H1 (cell line): ENCODE measurements around the gene AZGP1. TPM values are rescaled to one million over a fixed set of nuclear protein-coding genes. Genes with fewer than 3 reads are reported as not detected.
A peak's percentile ranks its signal among the peaks of the same experiment; 100 is the strongest.

Experiments
- CTCF ChIA-PET: fragments of 300-600 bp; sonication (Branson Sonifier 250); formaldehyde crosslinking; loops from one replicate; lab custom pipeline; 2021; ENCODE audit not compliant: partially characterized antibody; lab: Charles Lee
- POLR2A ChIA-PET: fragments of 300-600 bp; sonication (Branson Sonifier 250); formaldehyde crosslinking; loops from one replicate; lab custom pipeline; 2021; ENCODE audit warnings: inconsistent platforms; ENCODE audit not compliant: partially characterized antibody; lab: Charles Lee
- DNase-seq, 2 experiments: peaks; one replicate each; pipeline versions ENCODE4 v3.0.0 to v3.0.0-alpha.2; 2010 to 2022; ENCODE audit warnings: low spot score in 2 of 2, low read depth in 1 of 2, mixed read lengths in 1 of 2
- FAIRE-seq: peaks from 2 replicates; lab custom pipeline; 2011; peaks lifted over from hg19 to GRCh38; lab: Jason Lieb, UNC
- H2AFZ ChIP-seq: 2 replicates; pipeline ENCODE4 v1.8.1; 2012; ENCODE audit warnings: low read length, inconsistent platforms
- H2AK5ac ChIP-seq: 2 replicates; pipeline ENCODE4 v1.6.1; 2013; ENCODE audit warnings: low read depth, low read length
- H2BK120ac ChIP-seq: replicated peaks from 2 replicates; pipeline ENCODE3; 2013; ENCODE audit warnings: low read depth, low read length, inconsistent platforms
- H2BK12ac ChIP-seq: 2 replicates; pipeline ENCODE4 v1.6.1; 2013; ENCODE audit warnings: low read depth, low read length
- H2BK15ac ChIP-seq: 2 replicates; pipeline ENCODE4 v1.6.1; 2013; ENCODE audit warnings: low read length
- H2BK20ac ChIP-seq: 2 replicates; pipeline ENCODE4 v1.6.1; 2013; ENCODE audit warnings: low read length
- H2BK5ac ChIP-seq: 2 replicates; pipeline ENCODE4 v1.6.1; 2013; ENCODE audit warnings: low read depth, low read length
- H3K14ac ChIP-seq: 2 replicates; pipeline ENCODE4 v1.6.1; 2013; ENCODE audit warnings: inconsistent platforms; ENCODE audit not compliant: insufficient read length
- H3K18ac ChIP-seq: 2 replicates; pipeline ENCODE4 v1.6.1; 2013; ENCODE audit warnings: low read length; ENCODE audit errors: extremely low read depth
- H3K23ac ChIP-seq: 2 replicates; pipeline ENCODE4 v1.6.1; 2013; ENCODE audit warnings: inconsistent platforms; ENCODE audit not compliant: insufficient read length
- H3K23me2 ChIP-seq: 2 replicates; pipeline ENCODE4 v1.6.1; 2013; ENCODE audit warnings: low read depth, low read length
- H3K27ac ChIP-seq: 2 replicates; pipeline ENCODE4 v1.6.1; 2011; ENCODE audit warnings: low read depth, low read length, inconsistent platforms
- H3K27me3 ChIP-seq, 4 experiments: replicated peaks in 1 of 4; 1 replicate in 1 of 4; 2 replicates in 3 of 4; pipeline versions ENCODE4 v1.6.1 to v1.8.1; 2011 to 2013; ENCODE audit warnings: low read length in 3 of 4, mild to moderate bottlenecking in 3 of 4, inconsistent platforms in 2 of 4, mixed read lengths in 2 of 4, moderate library complexity in 1 of 4; ENCODE audit not compliant: control insufficient read depth in 3 of 4, insufficient read depth in 3 of 4; ENCODE audit errors: extremely low read depth in 1 of 4
- H3K36me3 ChIP-seq, 4 experiments: 2 replicates each; pipeline versions ENCODE4 v1.6.1 to v1.8.1; 2011 to 2013; ENCODE audit warnings: mild to moderate bottlenecking in 4 of 4, low read length in 3 of 4, moderate library complexity in 2 of 4, control low read depth in 1 of 4, inconsistent platforms in 1 of 4; ENCODE audit not compliant: insufficient read depth in 4 of 4, control insufficient read depth in 2 of 4
- H3K4ac ChIP-seq: replicated peaks from 2 replicates; pipeline ENCODE3; 2013; ENCODE audit warnings: low read length, low read depth, mixed read lengths, inconsistent platforms; ENCODE audit not compliant: insufficient read length
- H3K4me1 ChIP-seq, 4 experiments: replicated peaks in 1 of 4; 1 replicate in 1 of 4; 2 replicates in 3 of 4; pipeline versions ENCODE4 v1.6.1 to v1.8.1; 2011 to 2013; ENCODE audit warnings: low read length in 3 of 4, inconsistent platforms in 2 of 4, mixed read lengths in 1 of 4; ENCODE audit not compliant: insufficient read depth in 4 of 4, control insufficient read depth in 3 of 4
- H3K4me2 ChIP-seq, 2 experiments: 2 replicates each; pipeline versions ENCODE4 v1.6.1 to v1.8.1; 2011 to 2013; ENCODE audit warnings: low read depth in 2 of 2, low read length in 2 of 2, control low read depth in 1 of 2, inconsistent platforms in 1 of 2, mild to moderate bottlenecking in 1 of 2; ENCODE audit not compliant: insufficient read depth in 1 of 2
- H3K4me3 ChIP-seq, 4 experiments: fragments of 200-600, 300-600 bp in 1 of 4; sonication (generic), shearing (Covaris generic), sonication (Bioruptor Twin) in 1 of 4; 2 replicates each; pipeline versions ENCODE4 v1.5.1 to v1.8.1; 2011 to 2016; ENCODE audit warnings: low read length in 4 of 4, low read depth in 3 of 4, control low read depth in 2 of 4, inconsistent platforms in 2 of 4, mild to moderate bottlenecking in 2 of 4, mixed read lengths in 1 of 4, moderate library complexity in 1 of 4; ENCODE audit not compliant: insufficient read depth in 2 of 4; ENCODE audit errors: extremely low read depth in 1 of 4
- H3K56ac ChIP-seq: replicated peaks from 2 replicates; pipeline ENCODE3; 2013; ENCODE audit warnings: low read depth, mild to moderate bottlenecking, mixed read lengths, low read length, inconsistent platforms; ENCODE audit not compliant: insufficient read length
- H3K79me1 ChIP-seq: 2 replicates; pipeline ENCODE4 v1.6.1; 2013; ENCODE audit warnings: low read depth, low read length, control low read depth
- H3K79me2 ChIP-seq, 2 experiments: 2 replicates each; pipeline versions ENCODE4 v1.6.1 to v1.8.1; 2012 to 2013; ENCODE audit warnings: low read length in 2 of 2, mild to moderate bottlenecking in 2 of 2, inconsistent platforms in 1 of 2; ENCODE audit not compliant: insufficient read depth in 2 of 2, control insufficient read depth in 1 of 2
- H3K9ac ChIP-seq, 4 experiments: replicated peaks in 1 of 4; 1 replicate in 1 of 4; 2 replicates in 3 of 4; pipeline versions ENCODE4 v1.6.1 to v1.8.1; 2011 to 2013; ENCODE audit warnings: low read depth in 3 of 4, low read length in 3 of 4, control low read depth in 2 of 4, mild to moderate bottlenecking in 2 of 4, moderate library complexity in 2 of 4, inconsistent platforms in 1 of 4; ENCODE audit errors: extremely low read depth in 1 of 4
- H3K9me3 ChIP-seq, 2 experiments: 2 replicates each; pipeline versions ENCODE4 v1.6.1 to v1.8.1; 2012 to 2013; ENCODE audit warnings: mild to moderate bottlenecking in 2 of 2, moderate library complexity in 2 of 2, control low read depth in 1 of 2, inconsistent platforms in 1 of 2, low read depth in 1 of 2, low read length in 1 of 2, mixed read lengths in 1 of 2; ENCODE audit not compliant: insufficient read depth in 2 of 2
- H4K20me1 ChIP-seq, 2 experiments: replicated peaks in 1 of 2; 2 replicates each; pipeline versions ENCODE3 to v1.8.1; 2011 to 2013; ENCODE audit warnings: inconsistent platforms in 2 of 2, low read length in 2 of 2, mild to moderate bottlenecking in 1 of 2; ENCODE audit not compliant: insufficient read depth in 2 of 2, control insufficient read depth in 1 of 2
- H4K5ac ChIP-seq: 2 replicates; pipeline ENCODE4 v1.6.1; 2013; ENCODE audit warnings: low read length, low read depth, mixed read lengths, inconsistent platforms; ENCODE audit not compliant: insufficient read length
- H4K8ac ChIP-seq: 2 replicates; pipeline ENCODE4 v1.8.0; 2013; ENCODE audit warnings: mild to moderate bottlenecking, moderate library complexity, low read length, inconsistent platforms; ENCODE audit not compliant: insufficient read depth; ENCODE audit errors: extremely low read depth
- H4K91ac ChIP-seq: replicated peaks from 2 replicates; pipeline ENCODE3; 2013; ENCODE audit warnings: low read length, mixed read lengths, inconsistent platforms; ENCODE audit not compliant: insufficient read length
- TAF1 ChIP-seq: IDR thresholded peaks from 2 replicates; pipeline ENCODE4 v1.6.1; 2011; ENCODE audit warnings: mild to moderate bottlenecking, low read depth, low read length
- WGBS, 2 experiments: shearing (Covaris generic) in 1 of 2; methylation state at CpG; one replicate each; pipeline versions ENCODE4 v1.1.6 to v1.1.7; 2013 to 2015; ENCODE audit warnings: low lambda C conversion rate in 2 of 2, mixed read lengths in 2 of 2, inconsistent platforms in 1 of 2, low coverage in 1 of 2, missing lambda C conversion rate in 1 of 2; ENCODE audit not compliant: insufficient replicate concordance in 2 of 2, insufficient coverage in 1 of 2, insufficient read length in 1 of 2; ENCODE audit errors: extremely low coverage in 1 of 2, missing lambda C conversion rate in 1 of 2; 5-methylcytosine and 5-hydroxymethylcytosine counted together
- polyA plus RNA-seq, 7 experiments: library from polyadenylated mRNA; depleted of rRNA in 3 of 7; stranded (reverse) in 5 of 7; unstranded in 2 of 7; fragments of >200 nt in 5 of 7; fragments of 200-250 nt in 2 of 7; gene quantifications; 1 replicate in 5 of 7; 2 replicates in 1 of 7; 4 replicates in 1 of 7; pipeline versions ENCODE4 v1.2.1 to v1.2.3, GENCODE V29; 2011 to 2013; ENCODE audit warnings: missing spikeins in 2 of 7, mixed read lengths in 2 of 7
- total RNA-seq: library from RNA; stranded (reverse); fragmentation: NEBNext Ultra II Directional; extraction: Animal tissue kit (Norgen Biotek cat#: 25700); gene quantifications from 2 replicates; pipeline ENCODE4 v1.2.1, GENCODE V29; 2021

AZGP1 gene
- total and polyA plus RNA-seq, 2 of the 8 experiments (the other 6 are each of a cell fraction or from before 2014, with no cell fraction given): 0.52 to 0.68 TPM

DNA sequence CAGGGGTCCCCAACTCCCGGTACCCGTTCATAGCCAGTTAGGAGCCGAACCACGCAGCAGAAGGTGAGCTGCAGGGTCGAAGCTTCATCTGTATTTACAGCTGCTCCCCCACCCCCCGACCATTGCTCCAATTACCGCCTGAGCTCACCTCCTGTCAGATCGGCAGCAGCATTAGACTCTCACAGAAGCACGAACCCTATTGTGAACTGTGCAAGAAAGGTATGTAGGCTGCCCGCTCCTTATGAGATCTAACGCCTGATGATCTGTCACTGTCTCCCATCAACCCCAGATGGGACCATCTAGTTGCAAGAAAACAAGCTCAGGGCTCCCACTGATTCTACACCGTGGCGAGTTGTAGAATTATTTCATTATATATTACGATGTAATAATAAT lies 14.6 kb upstream of the AZGP1 start:
- Histone ChIP-seq H3K4me2 (peak overlapping the region; percentile 15 to 66; a peak in 3 of 4 replicates), H3K9me3 (no peaks in the 10 kb centered on the region), H3K23ac (no peak overlapping the region), H2BK12ac (no peak overlapping the region; the same call in 1 of the 2 replicates), H3K27ac (no peak overlapping the region), H4K5ac (no peak overlapping the region), H2AK5ac (no peak overlapping the region), H3K9ac (no peak overlapping the region), H3K79me1 (no peaks in the 10 kb centered on the region), H2BK15ac (no peak overlapping the region), H2BK20ac (no peak overlapping the region), H2BK5ac (no peak overlapping the region), H4K20me1 (no peaks in the 10 kb centered on the region), H4K91ac (no peak overlapping the region), H3K4ac (no peak overlapping the region), H2AFZ (peak overlapping the region; percentile 91), H3K56ac (no peak overlapping the region), H3K27me3 (no peaks in the 10 kb centered on the region; a peak in 1 of 7 replicates), H3K14ac (no peak overlapping the region), H4K8ac (no peak overlapping the region), H3K18ac (no peak overlapping the region), H3K23me2 (no peaks in the 10 kb centered on the region), H3K36me3 (no peaks in the 10 kb centered on the region), H3K4me3 (peak overlapping the region in 3 of 4 experiments; percentile 31 to 50 (median 38); a peak in 6 of 8 replicates), H2BK120ac (no peak overlapping the region), H3K79me2 (no peaks in the 10 kb centered on the region), H3K4me1 (peaks cover 0 to 4% (median 2%) of the 10 kb centered on the region in 4 experiments; a peak in 3 of 7 replicates)
- ChIA-PET CTCF (interaction anchor here (0.6 to 12.1 kb wide), 44 partner anchors 8 to 465 kb away, joined by 3 to 241 read pairs (median 4); partner anchors contain the start of genes AZGP1, GJC3, TRIM4 and ZKSCAN1), POLR2A (interaction anchor here (0.6 to 1.4 kb wide), 9 partner anchors 23 to 110 kb away, joined by 3 to 7 read pairs (median 4); partner anchors contain the start of genes AP4M1 and MCM7)
- DNase-seq (no peak), FAIRE-seq (no peak)
- WGBS, 2 experiments: 46% methylated on average over 14 of the region's 14 CpGs; no CpG with 5 or more reads in 1 of the 2 experiments
- no peak for TF ChIP-seq TAF1
